ENCODE data around the gene WDR18.

DNA sequence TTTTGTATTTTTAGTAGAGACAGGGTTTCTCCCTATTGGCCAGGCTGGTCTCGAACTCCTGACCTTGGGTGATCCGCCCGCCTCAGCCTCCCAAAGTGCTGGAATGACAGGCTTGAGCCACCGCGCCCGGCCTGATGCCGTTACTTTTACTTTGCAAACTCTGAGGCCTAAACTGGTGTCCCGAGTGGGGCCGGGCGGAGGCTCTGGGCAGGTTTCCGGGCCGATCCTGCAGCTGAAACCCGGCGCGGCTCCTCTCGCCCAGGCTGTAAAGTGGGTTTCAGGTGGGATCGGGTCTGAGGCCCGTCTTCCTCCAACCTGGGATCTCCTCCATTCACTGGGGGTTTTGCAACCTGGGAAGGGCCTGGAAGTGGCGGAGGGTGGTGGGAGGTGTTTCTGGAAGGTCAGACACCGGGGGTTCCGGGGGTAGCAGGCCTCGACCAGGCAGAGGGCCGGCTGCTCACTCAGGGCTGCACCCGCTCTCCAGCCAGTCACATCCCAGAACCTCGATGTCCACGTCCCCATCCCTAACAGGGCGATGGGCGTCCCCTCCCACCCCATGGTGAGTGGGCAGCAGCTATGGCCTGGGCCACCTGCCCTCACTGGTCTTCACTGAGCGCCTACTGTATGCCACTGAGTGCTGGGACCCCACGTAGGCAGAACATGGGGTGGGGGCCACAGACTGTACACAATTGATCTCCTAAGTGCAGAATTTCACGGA lies 21.3 kb upstream of the WDR18 start:
- TF ChIP-seq, protein P1, sequence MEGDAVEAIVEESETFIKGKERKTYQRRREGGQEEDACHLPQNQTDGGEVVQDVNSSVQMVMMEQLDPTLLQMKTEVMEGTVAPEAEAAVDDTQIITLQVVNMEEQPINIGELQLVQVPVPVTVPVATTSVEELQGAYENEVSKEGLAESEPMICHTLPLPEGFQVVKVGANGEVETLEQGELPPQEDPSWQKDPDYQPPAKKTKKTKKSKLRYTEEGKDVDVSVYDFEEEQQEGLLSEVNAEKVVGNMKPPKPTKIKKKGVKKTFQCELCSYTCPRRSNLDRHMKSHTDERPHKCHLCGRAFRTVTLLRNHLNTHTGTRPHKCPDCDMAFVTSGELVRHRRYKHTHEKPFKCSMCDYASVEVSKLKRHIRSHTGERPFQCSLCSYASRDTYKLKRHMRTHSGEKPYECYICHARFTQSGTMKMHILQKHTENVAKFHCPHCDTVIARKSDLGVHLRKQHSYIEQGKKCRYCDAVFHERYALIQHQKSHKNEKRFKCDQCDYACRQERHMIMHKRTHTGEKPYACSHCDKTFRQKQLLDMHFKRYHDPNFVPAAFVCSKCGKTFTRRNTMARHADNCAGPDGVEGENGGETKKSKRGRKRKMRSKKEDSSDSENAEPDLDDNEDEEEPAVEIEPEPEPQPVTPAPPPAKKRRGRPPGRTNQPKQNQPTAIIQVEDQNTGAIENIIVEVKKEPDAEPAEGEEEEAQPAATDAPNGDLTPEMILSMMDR (conservative IDR thresholded peaks at IDR 0.05 in 1 of 2, IDR thresholded peaks at IDR 0.05 in 1 of 2; ENCODE audit: low read depth in 1 of 2, low read length in 2 of 2): no peak
- no peak for TF ChIP-seq EZH2 (IDR thresholded peaks at IDR 0.05; ENCODE audit: low read length, missing control alignments)

All from fibroblast of lung (primary cell).